Neural cell (in vitro differentiated cells): ENCODE results near the gene NRF1. TPM values are rescaled to one million over a fixed set of nuclear protein-coding genes. Genes with fewer than 3 reads are reported as not detected.

ENCODE experiments used
- H2AFZ ChIP-seq: fragments of 200-600, 300-800 bp; sonication (generic), shearing (Covaris generic); 2 replicates; pipeline ENCODE4 v1.6.0; 2014; ENCODE audit warnings: low read depth, mild to moderate bottlenecking, antibody characterized with exemption, low read length, moderate library complexity
- H3F3A ChIP-seq: fragments of 200-600 bp; shearing (Covaris generic); 2 replicates; pipeline ENCODE4 v1.6.1; 2016; ENCODE audit warnings: mild to moderate bottlenecking, moderate library complexity, mixed read lengths, antibody characterized with exemption, low read length; ENCODE audit not compliant: insufficient read depth, poor library complexity, severe bottlenecking
- H3K27ac ChIP-seq: fragments of 200-600, 300-800 bp; sonication (generic), shearing (Covaris generic); 2 replicates; pipeline ENCODE4 v1.5.1; 2014; ENCODE audit warnings: mild to moderate bottlenecking, low read length, moderate library complexity
- H3K27me3 ChIP-seq: fragments of 300-800, 200-600 bp; sonication (generic), shearing (Covaris generic); 2 replicates; pipeline ENCODE4 v1.6.0; 2014; ENCODE audit warnings: mild to moderate bottlenecking, low read depth, low read length, moderate library complexity; ENCODE audit not compliant: insufficient read depth
- H3K36me3 ChIP-seq: fragments of 300-800, 200-600 bp; sonication (generic), shearing (Covaris generic); 2 replicates; pipeline ENCODE4 v1.5.1; 2014; ENCODE audit warnings: mild to moderate bottlenecking, antibody characterized with exemption, low read length, moderate library complexity; ENCODE audit not compliant: insufficient read depth
- H3K4me2 ChIP-seq: fragments of 300-800, 200-600 bp; sonication (generic), shearing (Covaris generic); 2 replicates; pipeline ENCODE4 v1.6.0; 2014; ENCODE audit warnings: mild to moderate bottlenecking, low read length
- H3K4me3 ChIP-seq: fragments of 300-800, 200-600 bp; sonication (generic), shearing (Covaris generic); 2 replicates; pipeline ENCODE4 v1.5.1; 2014; ENCODE audit warnings: mild to moderate bottlenecking, low read length, moderate library complexity
- H3K79me2 ChIP-seq: fragments of 200-600 bp; shearing (Covaris generic); replicated peaks from 2 replicates; pipeline ENCODE4 v1.6.0; 2014; ENCODE audit warnings: mild to moderate bottlenecking, low read length, moderate library complexity; ENCODE audit not compliant: insufficient read depth
- H3K9ac ChIP-seq: fragments of 300-800, 200-600 bp; sonication (generic), shearing (Covaris generic); 2 replicates; pipeline ENCODE4 v1.6.1; 2016; ENCODE audit warnings: mild to moderate bottlenecking, low read length, mixed read lengths
- H3K9me2 ChIP-seq: fragments of 200-600 bp; shearing (Covaris generic); 2 replicates; pipeline ENCODE4 v1.6.1; 2016; ENCODE audit warnings: mild to moderate bottlenecking, low read length, mixed read lengths; ENCODE audit not compliant: insufficient read depth
- H3K9me3 ChIP-seq: fragments of 200-600, 300-800 bp; sonication (generic), shearing (Covaris generic); 2 replicates; pipeline ENCODE4 v1.6.1; 2016; ENCODE audit warnings: mild to moderate bottlenecking, mixed run types, low read length, moderate library complexity, mixed read lengths
- H4K20me1 ChIP-seq: fragments of 200-600 bp; shearing (Covaris generic); 2 replicates; pipeline ENCODE4 v1.6.1; 2016; ENCODE audit warnings: mild to moderate bottlenecking, mixed run types; ENCODE audit not compliant: insufficient read depth
- CTCF ChIP-seq: fragments of 450-650 bp; IDR thresholded peaks from 2 replicates; pipeline ENCODE4 v1.5.1; 2014; ENCODE audit warnings: antibody characterized with exemption, mild to moderate bottlenecking, moderate library complexity; ENCODE audit not compliant: poor library complexity, severe bottlenecking
- EP300 ChIP-seq: fragments of 450-650 bp; conservative IDR thresholded peaks from 2 replicates; pipeline ENCODE4 v1.6.1; 2014; ENCODE audit warnings: antibody characterized with exemption, mild to moderate bottlenecking, moderate library complexity; ENCODE audit not compliant: poor library complexity, severe bottlenecking
- EZH2 ChIP-seq: fragments of 200-600, 300-800 bp; shearing (Covaris generic), sonication (generic); IDR thresholded peaks from 2 replicates; pipeline ENCODE4 v1.6.1; 2014; ENCODE audit warnings: antibody characterized with exemption, low read length, borderline replicate concordance, mild to moderate bottlenecking; ENCODE audit not compliant: insufficient read depth, poor library complexity, severe bottlenecking
- MXI1 ChIP-seq: fragments of 450-650 bp; conservative IDR thresholded peaks from 2 replicates; pipeline ENCODE4 v1.6.1; 2014; ENCODE audit warnings: antibody characterized with exemption, mild to moderate bottlenecking; ENCODE audit not compliant: poor library complexity, severe bottlenecking
- POLR2AphosphoS5 ChIP-seq: IDR thresholded peaks from 2 replicates; pipeline ENCODE4 v1.6.1; 2012
- RAD21 ChIP-seq: fragments of 450-650 bp; conservative IDR thresholded peaks from 2 replicates; pipeline ENCODE4 v1.6.1; 2014; ENCODE audit warnings: antibody characterized with exemption, mild to moderate bottlenecking, moderate library complexity
- REST ChIP-seq: IDR thresholded peaks from 2 replicates; pipeline ENCODE4 v1.6.1; 2012; ENCODE audit warnings: borderline replicate concordance
- SMC3 ChIP-seq: fragments of 450-650 bp; conservative IDR thresholded peaks from 2 replicates; pipeline ENCODE4 v1.6.1; 2014; ENCODE audit warnings: antibody characterized with exemption, mild to moderate bottlenecking, moderate library complexity; ENCODE audit not compliant: poor library complexity
- TAF1 ChIP-seq: IDR thresholded peaks from 2 replicates; pipeline ENCODE4 v1.6.1; 2012; ENCODE audit warnings: low read depth
- polyA plus RNA-seq: library from polyadenylated mRNA; depleted of rRNA; stranded (reverse); fragments of >200 nt; gene quantifications from 2 replicates; pipeline ENCODE4 v1.2.3, GENCODE V29; 2014

NRF1 gene
- polyA plus RNA-seq, 1 donor from 2014 or later = 13.2 TPM

- no peaks in the 10 kb centered on the region for H3K79me2 ChIP-seq
- H3K27me3 ChIP-seq = no peaks in the 10 kb centered on the region
- no peaks in the 10 kb centered on the region for H3K36me3 ChIP-seq
- no peak overlapping the region for H3K27ac ChIP-seq
- H3K4me2 ChIP-seq = no peak overlapping the region
- no peak overlapping the region for H2AFZ ChIP-seq
- no peaks in the 10 kb centered on the region for H3K9me2 ChIP-seq
- H3K9ac ChIP-seq = no peak overlapping the region
- H4K20me1 ChIP-seq = no peaks in the 10 kb centered on the region
- H3K4me3 ChIP-seq = no peak overlapping the region
- TF ChIP-seq TAF1 (no peak), REST (no peak), EZH2 (no peak), CTCF (no peak), SMC3 (no peak), RAD21 (no peak), MXI1 (no peak), EP300 (no peak), POLR2AphosphoS5 (no peak)
- H3F3A ChIP-seq = no peaks in the 10 kb centered on the region
- H3K9me3 ChIP-seq = no peaks in the 10 kb centered on the region
Observed at GRCh38 chr7:129801882-129802281, 190.4 kb downstream of the NRF1 start.

- Histone ChIP-seq H3K79me2 (no peaks in the 10 kb centered on the region), H3K4me2 (no peak overlapping the region), H3K9me3 (no peaks in the 10 kb centered on the region), H4K20me1 (no peaks in the 10 kb centered on the region), H3F3A (no peaks in the 10 kb centered on the region), H3K27ac (no peak overlapping the region), H3K9ac (no peak overlapping the region), H3K9me2 (no peaks in the 10 kb centered on the region), H3K27me3 (no peaks in the 10 kb centered on the region), H3K4me3 (no peak overlapping the region), H2AFZ (no peak overlapping the region), H3K36me3 (no peaks in the 10 kb centered on the region)
- TF ChIP-seq REST = no peak
- no peak for TF ChIP-seq SMC3
- no peak for TF ChIP-seq CTCF
- TF ChIP-seq EZH2 = no peak
- TF ChIP-seq TAF1 = no peak
- TF ChIP-seq EP300 = no peak
- TF ChIP-seq POLR2AphosphoS5 = no peak
- TF ChIP-seq MXI1 = no peak
- no peak for TF ChIP-seq RAD21
Observed at GRCh38 chr7:129803546-129804081, 192.1 kb downstream of the NRF1 start.
